A673 (cell line): ENCODE data around the gene NTNG1. TPM values are rescaled to one million over a fixed set of nuclear protein-coding genes. Genes with fewer than 3 reads are reported as not detected.

ENCODE experiments used
- BruUV-seq: library from RNA; stranded (reverse); fragments of 400-500 nt; replicated peaks from 2 replicates; lab custom pipeline; 2021; lab: Mats Ljungman, UMichigan
- CTCF ChIA-PET: fragments of 300-600 bp; sonication (Branson Sonifier 250); formaldehyde crosslinking; loops from one replicate; lab custom pipeline; 2022; ENCODE audit warnings: antibody characterized with exemption; lab: Charles Lee
- POLR2A ChIA-PET: fragments of 300-600 bp; sonication (Branson Sonifier 250); formaldehyde crosslinking; loops from one replicate; lab custom pipeline; 2022; ENCODE audit warnings: antibody characterized with exemption; ENCODE audit not compliant: low non-redundant PET; lab: Charles Lee
- DNase-seq: peaks from one replicate; pipeline ENCODE4 v3.0.0-alpha.2; 2015; ENCODE audit warnings: low spot score
- H3K27ac ChIP-seq: fragments of 200-600 bp; sonication (generic); 2 replicates; pipeline ENCODE4 v1.5.1; 2016; ENCODE audit warnings: mixed run types, low read depth, mild to moderate bottlenecking, mixed read lengths, antibody characterized with exemption, low read length; ENCODE audit not compliant: poor library complexity, severe bottlenecking
- H3K27me3 ChIP-seq: fragments of 200-600 bp; sonication (generic); replicated peaks from 2 replicates; pipeline ENCODE4 v1.6.1; 2017; ENCODE audit warnings: mixed run types, low read depth, mild to moderate bottlenecking, mixed read lengths, antibody characterized with exemption, low read length; ENCODE audit not compliant: insufficient read depth, poor library complexity
- H3K36me3 ChIP-seq: fragments of 200-600 bp; sonication (generic); 2 replicates; pipeline ENCODE4 v1.6.1; 2016; ENCODE audit warnings: mixed run types, mild to moderate bottlenecking, mixed read lengths, antibody characterized with exemption, low read length; ENCODE audit not compliant: insufficient read depth, poor library complexity, severe bottlenecking
- H3K4me1 ChIP-seq: fragments of 200-600 bp; sonication (generic); 2 replicates; pipeline ENCODE4 v1.6.1; 2017; ENCODE audit warnings: mixed run types, mild to moderate bottlenecking, mixed read lengths, antibody characterized with exemption, low read length; ENCODE audit not compliant: insufficient read depth, poor library complexity, severe bottlenecking
- H3K4me3 ChIP-seq: fragments of 200-600 bp; sonication (generic); 2 replicates; pipeline ENCODE4 v1.5.1; 2016; ENCODE audit warnings: low read depth, mixed run types, mild to moderate bottlenecking, mixed read lengths, low read length; ENCODE audit not compliant: poor library complexity, severe bottlenecking
- H3K9me3 ChIP-seq: fragments of 200-600 bp; sonication (generic); 2 replicates; pipeline ENCODE4 v1.6.1; 2016; ENCODE audit warnings: mixed run types, low read depth, mild to moderate bottlenecking, mixed read lengths, antibody characterized with exemption, low read length; ENCODE audit not compliant: poor library complexity, severe bottlenecking
- EZH2 ChIP-seq: fragments of 200-600 bp; sonication (generic); IDR thresholded peaks from 2 replicates; pipeline ENCODE4 v1.6.1; 2017; ENCODE audit warnings: borderline replicate concordance, low read depth, mild to moderate bottlenecking, mixed read lengths, antibody characterized with exemption, low read length; ENCODE audit not compliant: poor library complexity, severe bottlenecking
- intact Hi-C: fragments of 100-400 bp; cut with micrococcal nuclease; formaldehyde crosslinking; loops from one replicate; pipeline ENCODE4 v1.10.0; 2022; ENCODE audit not compliant: unreplicated experiment
- total RNA-seq: library from RNA; stranded (reverse); gene quantifications from 2 replicates; pipeline ENCODE4 v1.2.3, GENCODE V29; 2021
- TF ChIP-seq, protein P1 (sequence below): fragments of 300-800, 200-600 bp; sonication (generic); conservative IDR thresholded peaks from 2 replicates; pipeline ENCODE4 v1.5.1; 2017; ENCODE audit warnings: low read depth, mild to moderate bottlenecking, antibody characterized with exemption, low read length, moderate library complexity, mixed read lengths

NTNG1 gene
- total RNA-seq, 1 experiment from 2014 or later: 91.5 TPM

DNA sequence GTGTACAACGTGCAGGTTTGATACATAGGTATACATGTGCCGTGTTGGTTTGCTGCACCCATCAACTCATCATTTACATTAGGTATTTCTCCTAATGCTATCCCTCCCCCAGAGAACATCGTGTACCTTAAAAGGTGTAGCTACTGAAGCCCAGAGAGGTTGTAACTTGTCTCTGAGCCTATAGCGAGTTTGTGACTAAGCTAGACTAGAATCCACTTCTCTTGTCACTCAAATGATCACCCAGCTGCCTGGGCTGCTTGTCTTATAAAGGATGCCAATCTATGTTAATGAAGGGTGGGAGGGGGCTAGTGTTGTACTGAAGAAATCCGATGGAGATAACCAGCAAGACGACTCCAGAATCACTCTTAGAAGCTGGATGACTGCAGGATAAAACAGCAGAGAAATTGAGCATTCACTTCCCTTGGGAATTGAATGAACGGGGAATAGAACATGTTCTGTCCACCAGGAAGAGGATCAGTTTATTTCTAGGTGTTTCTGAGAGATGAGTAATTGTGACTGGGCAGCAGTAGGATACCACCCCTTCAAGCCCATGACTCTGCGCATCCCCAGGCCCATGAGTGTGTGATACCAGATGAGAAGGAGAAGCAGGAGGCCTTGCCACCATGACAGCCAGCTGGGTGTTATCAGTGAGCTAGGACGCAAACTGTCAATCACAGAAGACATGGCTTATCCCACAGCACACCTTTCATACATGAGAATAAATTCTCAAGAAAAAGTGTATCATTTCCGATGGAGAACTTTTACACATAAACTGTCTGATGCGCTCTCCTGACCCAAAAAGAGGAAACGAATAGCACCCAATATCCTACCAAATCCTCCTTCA, 390.4 kb downstream of the NTNG1 start:
- intact Hi-C loops: loop anchor here (10.0 kb wide), 1 partner anchor 606 kb away; no protein-coding TSS in a partner anchor
- no peaks in the 10 kb centered on the region for H3K27me3 ChIP-seq
- H3K27ac ChIP-seq: no peak overlapping the region
- H3K4me3 ChIP-seq: no peak overlapping the region
- CTCF ChIA-PET: no interaction called here
- H3K4me1 ChIP-seq: peaks cover 17% of the 10 kb centered on the region
- BruUV-seq: no TSS peak
- no peak for DNase-seq
- no peaks in the 10 kb centered on the region for H3K9me3 ChIP-seq
- H3K36me3 ChIP-seq: no peaks in the 10 kb centered on the region
- TF ChIP-seq EZH2: no peak
- TF ChIP-seq, protein P1, sequence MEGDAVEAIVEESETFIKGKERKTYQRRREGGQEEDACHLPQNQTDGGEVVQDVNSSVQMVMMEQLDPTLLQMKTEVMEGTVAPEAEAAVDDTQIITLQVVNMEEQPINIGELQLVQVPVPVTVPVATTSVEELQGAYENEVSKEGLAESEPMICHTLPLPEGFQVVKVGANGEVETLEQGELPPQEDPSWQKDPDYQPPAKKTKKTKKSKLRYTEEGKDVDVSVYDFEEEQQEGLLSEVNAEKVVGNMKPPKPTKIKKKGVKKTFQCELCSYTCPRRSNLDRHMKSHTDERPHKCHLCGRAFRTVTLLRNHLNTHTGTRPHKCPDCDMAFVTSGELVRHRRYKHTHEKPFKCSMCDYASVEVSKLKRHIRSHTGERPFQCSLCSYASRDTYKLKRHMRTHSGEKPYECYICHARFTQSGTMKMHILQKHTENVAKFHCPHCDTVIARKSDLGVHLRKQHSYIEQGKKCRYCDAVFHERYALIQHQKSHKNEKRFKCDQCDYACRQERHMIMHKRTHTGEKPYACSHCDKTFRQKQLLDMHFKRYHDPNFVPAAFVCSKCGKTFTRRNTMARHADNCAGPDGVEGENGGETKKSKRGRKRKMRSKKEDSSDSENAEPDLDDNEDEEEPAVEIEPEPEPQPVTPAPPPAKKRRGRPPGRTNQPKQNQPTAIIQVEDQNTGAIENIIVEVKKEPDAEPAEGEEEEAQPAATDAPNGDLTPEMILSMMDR: no peak
- POLR2A ChIA-PET: no interaction called here

DNA sequence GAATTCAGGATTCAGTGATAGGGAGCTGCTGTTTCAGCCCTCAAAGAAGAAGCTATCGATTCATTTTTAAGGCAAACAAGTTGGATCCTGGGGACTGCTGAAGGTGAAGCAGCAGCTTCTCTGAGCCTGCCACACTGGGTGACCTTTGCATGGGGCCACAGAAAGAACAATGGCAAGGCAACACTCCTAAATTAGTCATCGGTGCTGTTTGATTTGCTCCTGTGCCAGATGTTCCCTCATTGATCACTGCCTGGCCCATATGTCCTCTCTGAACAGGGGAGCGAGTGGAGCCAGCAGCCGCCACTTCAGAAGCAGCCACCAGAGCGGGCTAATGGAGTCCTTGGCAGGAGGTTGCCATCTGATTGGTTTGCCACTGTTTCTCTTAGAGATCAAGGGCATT, 391.5 kb downstream of the NTNG1 start:
- intact Hi-C loops: loop anchor here (10.0 kb wide), 1 partner anchor 608 kb away; no protein-coding TSS in a partner anchor
- no TSS peak for BruUV-seq
- POLR2A ChIA-PET: no interaction called here
- Histone ChIP-seq H3K4me1 (peaks cover 13% of the 10 kb centered on the region), H3K9me3 (no peaks in the 10 kb centered on the region), H3K4me3 (no peak overlapping the region), H3K36me3 (no peaks in the 10 kb centered on the region), H3K27ac (no peak overlapping the region), H3K27me3 (no peaks in the 10 kb centered on the region)
- TF ChIP-seq, protein P1: no peak
- TF ChIP-seq EZH2: no peak
- CTCF ChIA-PET: no interaction called here
- DNase-seq: no peak

Other genes with a start within 250 kb of the NTNG1 start
- gene PRMT6, start 84.4 kb upstream of the NTNG1 start, total RNA-seq: 50.4 and 53.0 TPM in 2 replicates